Ramos (cell line): ENCODE results near the gene HYDIN.
"Not testable (repeated sequence)": the region's sequence is repeated elsewhere in the genome, so short reads cannot be mapped to it uniquely, and the experiment has no call there.

Experiments used
- in situ Hi-C: fragments of 300-500 bp; cut with MboI; formaldehyde crosslinking; loops from one replicate; pipeline ENCODE4 v1.14.3; 2022; ENCODE audit warnings: low sequenced_read_pairs; ENCODE audit not compliant: unreplicated experiment

The HYDIN gene

DNA sequence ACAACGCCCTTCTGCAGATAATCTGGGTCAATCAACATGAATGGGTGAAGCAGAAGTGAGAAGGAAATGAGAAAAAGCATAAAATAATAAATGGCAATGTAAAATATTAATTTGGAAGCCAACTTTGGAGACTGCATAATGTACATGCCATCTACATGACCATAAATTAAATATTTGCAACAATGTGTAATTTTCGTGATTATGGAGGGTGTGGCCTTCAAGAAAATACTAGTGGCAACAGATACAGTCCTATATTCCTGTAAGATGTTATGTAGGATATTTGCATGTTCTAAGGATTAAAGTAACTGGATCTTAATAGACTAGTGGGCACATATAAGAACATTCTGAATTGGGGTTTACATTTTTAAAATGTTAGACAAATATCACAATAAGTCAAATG lies 78.9 kb downstream of the HYDIN start:
- in situ Hi-C loops: not testable (repeated sequence)

GRCh38 chr16:71143246-71143645 lies 87.3 kb downstream of the HYDIN start:
- in situ Hi-C loops: not testable (repeated sequence)

DNA sequence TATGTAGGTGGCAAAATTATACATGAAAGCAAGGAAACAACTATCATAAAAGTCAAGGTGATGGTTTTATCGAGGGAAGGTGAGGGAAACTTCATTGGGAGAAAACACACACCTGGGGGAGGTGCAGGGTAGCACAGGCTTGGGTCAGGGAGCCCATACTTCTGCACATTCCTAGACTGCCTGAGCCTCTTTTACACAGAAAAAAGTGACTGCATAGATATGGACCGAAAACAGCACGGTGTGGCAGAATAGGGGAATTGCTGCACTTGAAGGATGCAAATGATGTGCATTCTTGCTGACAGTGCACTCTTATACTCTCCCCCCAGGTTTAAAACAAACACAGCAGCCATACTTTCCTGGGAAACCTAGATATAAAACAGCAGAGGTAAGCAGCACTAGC lies 120.0 kb downstream of the HYDIN start:
- in situ Hi-C loops: not testable (repeated sequence)

DNA sequence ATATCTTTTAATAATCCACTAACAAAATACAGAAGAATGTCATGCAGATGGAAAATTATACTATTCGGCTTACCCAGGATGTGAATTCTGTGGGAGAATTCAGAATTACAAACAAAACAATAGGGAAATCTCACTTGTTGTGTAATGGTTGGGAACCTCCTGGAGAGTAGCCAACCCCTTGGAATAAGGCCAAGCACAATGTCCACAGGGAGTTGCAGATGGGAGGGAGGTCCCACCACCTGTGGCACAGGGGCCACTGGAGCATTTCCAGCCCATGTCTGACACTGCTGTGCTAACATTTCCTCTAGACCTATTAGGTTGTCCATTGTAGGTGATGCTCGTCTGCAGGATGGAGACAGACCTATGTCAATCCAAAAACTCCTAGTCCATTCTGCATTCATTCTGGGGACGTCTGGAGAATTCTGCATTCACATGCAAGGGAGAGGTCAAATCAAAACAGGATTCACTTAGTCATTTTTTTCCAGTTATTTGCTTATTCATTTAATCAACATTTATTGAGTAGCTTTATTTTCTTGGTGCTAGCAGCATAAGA lies 120.8 kb downstream of the HYDIN start:
- in situ Hi-C loops: not testable (repeated sequence)

- in situ Hi-C loops: not testable (repeated sequence)
These were observed 124.6 kb downstream of the HYDIN start for GRCh38 chr16:71105881-71106280.

GRCh38 chr16:71083573-71083972 lies 146.9 kb downstream of the HYDIN start:
- in situ Hi-C loops: not testable (repeated sequence)

DNA sequence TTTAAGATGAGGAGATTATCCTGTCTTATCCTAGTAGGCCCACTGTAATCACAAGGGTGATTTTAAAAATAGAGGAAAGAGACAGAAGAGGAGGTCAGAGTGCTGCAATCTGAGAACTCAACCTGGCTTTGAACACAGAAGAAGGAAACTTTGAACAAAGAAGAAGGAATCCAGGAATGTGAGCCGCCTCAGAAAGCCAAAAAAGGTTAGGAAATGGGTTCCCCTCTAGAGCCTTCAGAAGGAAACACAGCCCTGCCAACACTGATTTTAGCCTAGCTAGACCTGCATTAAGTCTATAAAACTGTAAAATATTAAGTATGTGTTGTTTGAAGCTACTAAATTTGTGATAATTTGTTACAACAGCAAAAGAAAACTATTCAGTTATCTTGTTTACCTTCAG lies 149.7 kb downstream of the HYDIN start:
- in situ Hi-C loops: not testable (repeated sequence)

GRCh38 chr16:71080262-71080661 lies 150.3 kb downstream of the HYDIN start:
- in situ Hi-C loops: not testable (repeated sequence)

DNA sequence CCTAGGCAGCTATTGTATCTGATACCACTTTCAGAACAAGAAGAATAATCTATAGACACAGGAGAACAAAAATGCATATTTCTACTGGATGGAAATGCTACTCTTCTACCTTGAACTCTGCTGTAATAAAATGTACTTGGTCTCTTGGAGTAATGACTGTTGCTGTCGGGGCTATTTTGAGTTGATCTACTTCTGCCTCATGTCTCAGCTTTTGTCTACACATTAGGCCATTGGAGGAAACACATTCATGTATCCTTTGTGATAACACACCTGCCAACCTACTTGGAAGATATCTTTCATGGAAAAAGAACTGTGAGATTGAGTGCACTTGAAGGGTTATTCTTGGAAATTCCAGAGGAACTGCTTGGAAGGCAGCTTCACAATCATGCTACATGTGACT lies 159.9 kb downstream of the HYDIN start:
- in situ Hi-C loops: not testable (repeated sequence)

DNA sequence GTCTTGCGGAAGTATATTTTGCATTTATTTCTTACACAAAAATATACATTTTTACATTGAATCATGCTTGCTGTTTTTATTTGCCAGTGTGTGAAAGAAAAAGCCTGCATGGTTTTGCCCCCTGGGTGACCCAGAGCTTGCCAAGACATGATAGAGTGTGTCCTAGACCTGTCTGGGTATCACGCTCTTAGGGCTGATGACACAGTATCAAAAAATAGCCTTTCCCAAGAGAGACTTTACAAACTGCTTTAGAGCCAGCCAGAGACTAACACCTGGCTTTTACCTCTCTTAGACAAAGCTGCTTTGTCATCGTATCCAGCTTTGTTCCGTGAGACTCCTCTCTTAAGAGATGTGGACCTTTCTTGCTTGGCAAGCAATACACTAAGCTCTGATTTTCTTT lies 160.7 kb downstream of the HYDIN start:
- in situ Hi-C loops: not testable (repeated sequence)

GRCh38 chr16:71053897-71054609 lies 176.5 kb downstream of the HYDIN start:
- in situ Hi-C loops: not testable (repeated sequence)

GRCh38 chr16:71050307-71050706 lies 180.2 kb downstream of the HYDIN start:
- in situ Hi-C loops: not testable (repeated sequence)

GRCh38 chr16:71039368-71040111 lies 191.0 kb downstream of the HYDIN start:
- in situ Hi-C loops: not testable (repeated sequence)

DNA sequence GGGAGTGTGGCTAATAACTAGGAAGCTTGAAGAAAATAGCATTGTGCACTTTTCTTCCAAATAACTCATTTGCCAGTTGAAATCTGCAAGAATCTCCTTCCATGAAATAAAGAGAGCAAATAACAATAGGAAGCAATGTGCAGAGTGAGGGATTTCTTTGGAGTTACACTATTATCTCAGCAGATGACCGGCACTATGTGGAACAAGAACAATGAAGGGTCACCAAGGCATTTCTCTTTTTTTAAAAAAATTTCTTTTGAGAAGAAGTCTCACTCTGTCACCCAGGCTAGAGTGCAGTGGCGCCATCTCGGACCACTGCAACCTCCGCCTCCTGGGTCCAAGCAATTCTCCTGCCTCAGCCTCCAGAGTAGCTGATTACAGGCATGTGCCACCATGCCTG lies 192.1 kb downstream of the HYDIN start:
- in situ Hi-C loops: not testable (repeated sequence)

- in situ Hi-C loops: not testable (repeated sequence)
These were observed 192.5 kb downstream of the HYDIN start for GRCh38 chr16:71037987-71038386.

DNA sequence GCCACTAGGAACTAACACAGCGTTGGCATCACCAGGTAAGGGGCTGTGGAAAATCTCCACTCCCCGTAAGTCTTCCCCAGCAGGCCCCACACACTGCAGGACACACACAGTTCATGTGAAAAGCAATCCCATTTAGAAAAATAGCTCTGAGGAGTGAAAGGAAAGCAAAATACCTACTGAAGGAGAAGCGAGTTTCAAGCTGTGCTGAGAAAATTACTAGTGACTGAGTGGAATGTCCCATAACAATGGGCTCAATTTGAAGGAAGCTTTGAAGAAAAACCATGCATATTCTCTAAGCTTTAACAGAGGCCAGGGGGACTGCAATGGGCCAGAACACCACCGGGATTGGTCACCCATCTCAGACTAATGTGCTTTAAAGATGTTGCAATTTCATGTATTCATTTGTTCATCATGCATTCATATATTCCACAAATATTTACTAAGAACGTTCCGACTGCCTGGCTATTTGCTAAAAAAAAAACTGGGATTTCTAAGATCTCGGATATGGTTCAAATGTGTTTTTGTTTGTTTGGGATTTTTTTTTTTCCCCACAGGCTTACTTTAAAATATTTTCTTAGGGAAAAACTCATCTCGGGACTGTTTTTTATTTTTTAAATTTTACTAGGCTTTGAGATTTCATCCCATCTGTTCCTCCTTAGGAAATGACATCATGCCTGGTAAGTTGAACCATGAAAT lies 202.3 kb downstream of the HYDIN start:
- in situ Hi-C loops: not testable (repeated sequence)

DNA sequence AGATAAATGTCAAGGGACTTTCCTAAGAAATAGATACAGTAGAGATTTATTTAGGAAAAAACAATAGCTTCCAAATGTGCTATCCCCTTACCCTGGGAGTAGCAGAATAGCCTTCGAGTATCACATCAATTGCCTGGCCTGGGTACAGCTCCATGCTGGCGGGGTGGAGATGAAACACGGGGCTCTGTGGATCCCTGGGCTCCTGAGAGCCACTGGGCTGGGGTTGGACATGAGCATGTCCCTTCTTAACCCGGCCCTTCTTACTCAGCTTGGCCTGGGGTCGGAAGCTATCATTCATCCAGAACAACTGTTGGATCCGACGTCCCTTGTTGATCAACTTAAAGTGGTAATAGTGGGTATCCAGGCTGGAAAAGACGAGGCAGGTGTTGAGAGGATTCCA lies 203.0 kb downstream of the HYDIN start:
- in situ Hi-C loops: not testable (repeated sequence)

DNA sequence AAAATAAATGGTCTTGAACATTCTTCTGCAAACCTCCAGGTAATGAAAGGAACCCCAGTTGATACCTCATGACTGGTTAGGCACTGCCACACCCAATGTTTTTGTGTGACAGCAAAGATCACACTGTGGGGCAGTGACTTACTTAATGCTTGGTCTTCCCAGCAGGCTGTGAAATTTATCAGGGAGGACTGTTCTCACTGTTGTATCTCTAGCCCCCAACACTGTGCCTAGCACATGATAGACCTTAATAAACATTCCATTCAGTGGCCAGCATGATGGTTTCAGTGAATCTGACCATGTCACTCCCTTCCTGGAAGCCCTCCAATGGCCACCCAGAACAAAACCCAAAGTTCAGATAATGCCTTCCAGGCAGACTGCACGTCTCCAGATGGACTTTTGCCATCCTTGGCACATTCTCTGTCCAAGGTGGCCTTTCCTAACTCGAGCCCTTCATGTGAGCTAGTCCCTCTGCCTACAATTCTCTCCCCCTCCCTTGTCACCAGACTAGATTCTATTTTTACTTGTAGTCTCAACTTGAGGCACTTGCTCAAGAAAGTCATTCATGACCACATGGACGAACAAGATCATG lies 206.6 kb downstream of the HYDIN start:
- in situ Hi-C loops: not testable (repeated sequence)

DNA sequence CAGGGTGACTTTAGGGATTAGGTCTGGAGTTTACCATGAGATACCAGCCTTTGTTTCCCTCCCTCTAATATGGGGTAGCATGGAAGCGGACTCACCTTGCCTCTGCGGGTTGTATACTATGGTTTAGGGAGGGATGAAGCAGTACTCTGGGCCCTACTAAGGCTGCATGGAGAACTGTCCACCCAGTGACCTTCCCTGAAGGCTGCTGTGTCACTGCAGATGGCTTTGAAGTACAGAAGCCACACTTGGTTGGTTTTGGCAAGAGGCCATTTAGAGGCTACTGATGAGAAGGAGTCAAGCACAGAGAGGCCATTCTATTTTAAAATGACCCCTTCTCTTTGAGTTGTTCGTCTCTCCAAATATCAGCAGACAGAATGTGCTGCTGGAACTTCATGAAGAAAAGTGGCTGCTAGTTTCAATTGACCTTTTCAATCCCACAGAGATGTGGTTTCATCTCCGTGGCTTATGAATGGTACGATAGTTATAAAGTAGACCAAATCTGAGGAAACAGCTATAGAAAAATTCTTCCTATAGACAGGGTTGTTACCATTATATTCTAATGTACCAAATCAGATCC lies 208.5 kb downstream of the HYDIN start:
- in situ Hi-C loops: not testable (repeated sequence)

DNA sequence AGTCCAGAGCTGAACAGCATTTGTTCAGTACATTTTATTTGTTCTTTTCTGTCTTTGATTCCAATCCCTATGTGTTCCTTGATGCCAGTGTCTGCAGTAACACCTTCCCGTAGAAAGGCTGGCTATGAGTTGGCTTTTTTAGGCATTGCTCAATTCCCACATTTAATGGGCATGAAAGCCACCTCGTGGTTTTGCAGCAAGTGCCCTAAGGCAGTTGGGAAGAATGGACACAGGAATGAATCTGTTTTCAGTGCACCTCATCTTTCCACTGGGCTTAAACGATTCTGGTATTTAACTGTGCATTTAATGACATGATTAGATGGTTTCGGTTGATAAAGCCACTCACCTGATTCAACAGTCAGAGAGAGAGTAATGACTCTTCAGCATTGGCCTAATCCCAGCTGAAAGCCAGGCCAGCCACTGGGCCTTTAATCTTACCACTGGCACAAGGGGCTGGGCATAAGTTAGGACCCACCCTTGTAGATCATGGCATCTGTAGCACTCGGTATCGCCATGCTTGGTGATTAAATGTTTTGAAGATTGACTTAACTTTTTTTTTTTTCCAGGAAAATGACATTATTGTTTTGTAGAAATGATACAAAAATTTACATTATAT lies 211.3 kb downstream of the HYDIN start:
- in situ Hi-C loops: not testable (repeated sequence)
